PC-9 (cell line): ENCODE data around the gene AHNAK. TPM values are rescaled to one million over a fixed set of nuclear protein-coding genes. Genes with fewer than 3 reads are reported as not detected.
"Not testable (repeated sequence)": the region's sequence is repeated elsewhere in the genome, so short reads cannot be mapped to it uniquely, and the experiment has no call there.

Source experiments
- BruUV-seq: library from RNA; stranded (reverse); fragments of 400-500 nt; replicated peaks from 2 replicates; lab custom pipeline; 2021; lab: Mats Ljungman, UMichigan
- CTCF ChIA-PET: fragments of 300-600 bp; sonication (Branson Sonifier 250); formaldehyde crosslinking; loops from one replicate; lab custom pipeline; 2022; ENCODE audit warnings: antibody characterized with exemption; lab: Charles Lee
- POLR2A ChIA-PET: fragments of 300-600 bp; sonication (Branson Sonifier 250); formaldehyde crosslinking; loops from one replicate; lab custom pipeline; 2022; ENCODE audit warnings: antibody characterized with exemption; ENCODE audit not compliant: unreplicated experiment; lab: Charles Lee
- DNase-seq, 2 experiments: peaks; one replicate each; pipeline versions ENCODE4 v3.0.0 to v3.0.0-alpha.2; 2015 to 2022; ENCODE audit warnings: mixed read lengths in 1 of 2
- H2AFZ ChIP-seq: fragments of 200-600 bp; sonication (generic); 2 replicates; pipeline ENCODE4 v1.8.1; 2017; ENCODE audit warnings: antibody characterized with exemption
- H3F3A ChIP-seq: fragments of 200-600 bp; sonication (generic); 2 replicates; pipeline ENCODE4 v1.8.1; 2017; ENCODE audit warnings: antibody characterized with exemption, mild to moderate bottlenecking, low read depth; ENCODE audit not compliant: insufficient read depth
- H3K27ac ChIP-seq: fragments of 200-600 bp; sonication (generic); 2 replicates; pipeline ENCODE4 v1.6.1; 2016; ENCODE audit warnings: mixed run types
- H3K27me3 ChIP-seq: fragments of 200-600 bp; sonication (generic); 2 replicates; pipeline ENCODE4 v1.6.1; 2016; ENCODE audit warnings: low read depth, mixed run types; ENCODE audit not compliant: insufficient read depth
- H3K36me3 ChIP-seq: fragments of 200-600 bp; sonication (generic); 2 replicates; pipeline ENCODE4 v1.6.1; 2016; ENCODE audit warnings: low read depth, mixed run types
- H3K4me1 ChIP-seq: fragments of 200-600 bp; sonication (generic); replicated peaks from 2 replicates; pipeline ENCODE4 v1.6.1; 2016; ENCODE audit warnings: mixed run types; ENCODE audit not compliant: insufficient read depth
- H3K4me2 ChIP-seq: fragments of 200-600 bp; sonication (generic); 2 replicates; pipeline ENCODE4 v1.6.1; 2017; ENCODE audit warnings: mixed run types
- H3K4me3 ChIP-seq: fragments of 200-600 bp; sonication (generic); 2 replicates; pipeline ENCODE4 v1.6.1; 2016; ENCODE audit warnings: mixed run types
- H3K79me2 ChIP-seq: fragments of 200-600 bp; sonication (generic); 2 replicates; pipeline ENCODE4 v1.6.1; 2017; ENCODE audit warnings: low read depth, mixed run types
- H3K9me2 ChIP-seq: fragments of 200-600 bp; sonication (generic); 2 replicates; pipeline ENCODE4 v1.8.1; 2017; ENCODE audit warnings: mild to moderate bottlenecking; ENCODE audit not compliant: insufficient read depth
- H3K9me3 ChIP-seq: fragments of 200-600 bp; sonication (generic); 2 replicates; pipeline ENCODE4 v1.8.1; 2016; ENCODE audit warnings: low read depth; ENCODE audit not compliant: insufficient read depth
- H4K20me1 ChIP-seq: fragments of 200-600 bp; sonication (generic); 2 replicates; pipeline ENCODE4 v1.8.1; 2017; ENCODE audit not compliant: insufficient read depth
- EZH2 ChIP-seq: fragments of 200-600 bp; sonication (generic); IDR thresholded peaks from 2 replicates; pipeline ENCODE4 v1.8.0; 2017; ENCODE audit warnings: antibody characterized with exemption, low read depth
- intact Hi-C: fragments of 100-400 bp; cut with micrococcal nuclease; formaldehyde crosslinking; loops from one replicate; pipeline ENCODE4 v1.10.0; 2022; ENCODE audit not compliant: unreplicated experiment
- total RNA-seq: library from RNA; stranded (reverse); gene quantifications from 2 replicates; pipeline ENCODE4 v1.2.3, GENCODE V29; 2021
- TF ChIP-seq, protein P1 (sequence below): fragments of 200-600 bp; sonication (generic); conservative IDR thresholded peaks from 2 replicates; pipeline ENCODE4 v1.6.1; 2017; ENCODE audit warnings: mixed run types, antibody characterized with exemption, mild to moderate bottlenecking, moderate library complexity

Gene AHNAK
- total RNA-seq, 1 experiment from 2014 or later = 632 TPM

DNA sequence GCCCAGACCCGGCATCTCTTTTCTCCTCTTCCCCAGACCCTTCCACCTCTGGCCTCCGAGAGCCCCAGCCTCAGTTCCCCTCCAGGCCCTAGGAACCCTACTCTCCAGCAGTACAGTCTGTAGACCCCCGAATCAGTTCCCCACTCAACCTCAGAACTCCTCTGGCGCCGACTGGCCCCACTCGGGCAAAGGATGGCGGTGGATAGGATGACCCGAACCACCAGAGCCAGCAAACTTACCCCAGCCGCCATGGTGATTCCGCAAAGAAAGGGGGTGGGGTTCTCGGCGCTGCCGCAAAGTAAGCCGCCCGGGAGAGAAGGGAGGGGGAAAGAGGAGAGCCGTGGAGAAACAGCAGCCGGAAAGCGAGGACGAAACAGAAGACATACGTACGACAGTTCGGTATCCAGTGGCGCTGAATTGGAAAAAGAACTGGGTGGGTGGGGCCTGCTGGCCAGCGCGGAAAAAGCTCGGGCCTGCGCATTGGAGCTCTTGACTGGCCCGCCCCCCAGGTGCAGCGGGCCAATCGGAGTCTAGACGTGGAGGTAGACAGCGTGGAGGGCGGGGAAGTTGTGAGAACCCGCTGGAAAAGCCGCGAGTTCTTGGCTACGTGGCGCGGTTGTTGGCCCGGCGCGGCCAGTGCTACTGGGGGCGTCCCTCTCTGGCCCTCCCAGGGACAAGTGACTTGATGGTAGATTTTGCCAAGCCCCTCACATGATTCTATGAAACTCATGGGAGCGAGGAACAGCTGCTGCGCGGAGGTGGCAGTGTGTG is 27.2 kb upstream of the AHNAK start, which contains the start of gene EEF1G:
Gene EEF1G (minus strand): TSS at position 300 of the 771 bp plus-strand sequence. CDS start 49 bp downstream, at position 251.
- Histone ChIP-seq H3K27me3 (no peaks in the 10 kb centered on the region), H3K36me3 (peaks cover 42% of the 10 kb centered on the region), H3K4me1 (peaks cover 42% of the 10 kb centered on the region), H3F3A (peaks cover 67% of the 10 kb centered on the region), H3K27ac (peak within 1 kb of the TSS; percentile 86), H3K4me2 (peak within 1 kb of the TSS; percentile 100), H3K9me3 (no peaks in the 10 kb centered on the region), H4K20me1 (peaks cover 42% of the 10 kb centered on the region), H3K79me2 (peaks cover 66% of the 10 kb centered on the region), H3K4me3 (peak within 1 kb of the TSS; percentile 92), H2AFZ (peak within 1 kb of the TSS; percentile 96), H3K9me2 (no peaks in the 10 kb centered on the region)
- ChIA-PET CTCF (interaction anchor here (0.6 to 1.0 kb wide), 10 partner anchors 9 to 179 kb away, joined by 3 to 9 read pairs (median 3); partner anchors contain the start of gene TUT1), POLR2A (interaction anchor here (0.5 to 1.2 kb wide), 22 partner anchors 13 to 313 kb away, joined by 3 to 21 read pairs (median 6); partner anchors contain the start of genes AHNAK, C11orf98, CSKMT and HNRNPUL2)
- intact Hi-C loops = loop anchor here (5.0 kb wide), 1 partner anchor 39 kb away; the partner anchor contains the start of genes EML3 and ROM1
- no peak for TF ChIP-seq EZH2
- TF ChIP-seq, protein P1, sequence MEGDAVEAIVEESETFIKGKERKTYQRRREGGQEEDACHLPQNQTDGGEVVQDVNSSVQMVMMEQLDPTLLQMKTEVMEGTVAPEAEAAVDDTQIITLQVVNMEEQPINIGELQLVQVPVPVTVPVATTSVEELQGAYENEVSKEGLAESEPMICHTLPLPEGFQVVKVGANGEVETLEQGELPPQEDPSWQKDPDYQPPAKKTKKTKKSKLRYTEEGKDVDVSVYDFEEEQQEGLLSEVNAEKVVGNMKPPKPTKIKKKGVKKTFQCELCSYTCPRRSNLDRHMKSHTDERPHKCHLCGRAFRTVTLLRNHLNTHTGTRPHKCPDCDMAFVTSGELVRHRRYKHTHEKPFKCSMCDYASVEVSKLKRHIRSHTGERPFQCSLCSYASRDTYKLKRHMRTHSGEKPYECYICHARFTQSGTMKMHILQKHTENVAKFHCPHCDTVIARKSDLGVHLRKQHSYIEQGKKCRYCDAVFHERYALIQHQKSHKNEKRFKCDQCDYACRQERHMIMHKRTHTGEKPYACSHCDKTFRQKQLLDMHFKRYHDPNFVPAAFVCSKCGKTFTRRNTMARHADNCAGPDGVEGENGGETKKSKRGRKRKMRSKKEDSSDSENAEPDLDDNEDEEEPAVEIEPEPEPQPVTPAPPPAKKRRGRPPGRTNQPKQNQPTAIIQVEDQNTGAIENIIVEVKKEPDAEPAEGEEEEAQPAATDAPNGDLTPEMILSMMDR = no peak
- peak; percentile 100 for DNase-seq
- BruUV-seq = no TSS peak

DNA sequence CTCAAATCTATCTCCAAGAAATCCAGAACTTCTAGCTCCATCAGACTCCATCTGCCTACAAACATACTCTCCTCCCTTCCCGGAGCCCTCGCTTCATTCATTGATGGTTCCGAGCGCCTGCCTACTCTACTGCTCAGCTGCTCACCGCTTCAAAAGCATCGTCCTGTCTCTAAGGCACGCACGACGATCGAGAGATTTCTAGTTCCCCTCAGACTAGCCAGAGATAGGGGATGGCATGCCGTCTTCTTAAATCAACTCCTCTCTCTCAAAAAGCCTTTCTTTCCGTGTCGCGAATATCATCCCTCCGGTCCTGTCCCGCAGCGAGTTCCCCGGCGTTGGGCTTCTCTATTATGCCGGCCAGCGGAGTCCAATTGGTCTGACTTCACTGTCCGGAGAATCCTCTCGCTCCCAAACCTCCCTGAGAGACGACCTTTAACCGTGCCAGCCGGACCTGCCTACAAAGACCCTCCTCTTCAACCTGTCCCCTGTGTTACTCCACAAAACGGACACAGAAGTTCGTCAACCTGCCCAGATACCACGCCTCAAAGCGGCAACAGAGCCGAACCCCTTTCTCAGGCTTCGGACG is 26.5 kb upstream of the AHNAK start:
- Histone ChIP-seq H3K4me3 (peak overlapping the region; percentile 92), H3K79me2 (peaks cover 72% of the 10 kb centered on the region), H3K9me2 (no peaks in the 10 kb centered on the region), H3K36me3 (peaks cover 47% of the 10 kb centered on the region), H3K4me1 (peaks cover 40% of the 10 kb centered on the region), H3K27ac (peak overlapping the region; percentile 86), H3F3A (peaks cover 73% of the 10 kb centered on the region), H4K20me1 (peaks cover 47% of the 10 kb centered on the region), H3K27me3 (no peaks in the 10 kb centered on the region), H3K4me2 (peak overlapping the region; percentile 93), H3K9me3 (no peaks in the 10 kb centered on the region), H2AFZ (peak overlapping the region; percentile 83)
- POLR2A ChIA-PET = interaction anchor here (0.5 to 1.1 kb wide), 18 partner anchors 12 to 308 kb away, joined by 3 to 21 read pairs (median 6); partner anchors contain the start of genes C11orf98, CSKMT, SLC3A2 and TUT1
- no peak for TF ChIP-seq EZH2
- TF ChIP-seq, protein P1 = no peak
- CTCF ChIA-PET = interaction anchor here (0.6 to 1.1 kb wide), 11 partner anchors 9 to 179 kb away, joined by 3 to 9 read pairs (median 3); partner anchors contain the start of gene TUT1
- DNase-seq = peak in 1 of 2 experiments; percentile 19
- TSS peak; percentile 36 for BruUV-seq
- intact Hi-C loops = loop anchor here (5.0 kb wide), 1 partner anchor 39 kb away; the partner anchor contains the start of genes EML3 and ROM1

DNA sequence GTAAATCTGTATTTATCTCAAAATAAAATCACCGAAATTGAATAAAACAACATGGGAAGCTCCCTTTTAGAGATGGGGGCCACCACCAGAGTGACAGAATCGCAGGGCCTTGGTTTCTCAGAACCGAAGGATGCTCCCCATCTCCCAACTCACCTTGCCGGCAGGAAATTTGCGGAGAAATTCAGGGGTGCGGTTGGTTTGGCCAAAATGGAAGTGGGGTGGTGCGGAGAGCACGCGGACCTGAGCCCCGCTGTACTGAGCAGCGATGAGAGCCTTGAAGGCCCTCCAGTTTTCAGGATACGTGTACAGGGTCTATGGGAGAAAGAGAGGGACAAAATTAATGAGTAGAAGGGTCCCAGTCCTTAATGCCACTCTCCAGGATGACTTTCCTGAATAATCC is 25.8 kb upstream of the AHNAK start:
- no peak for DNase-seq
- Histone ChIP-seq H3K9me2 (no peaks in the 10 kb centered on the region), H4K20me1 (peaks cover 53% of the 10 kb centered on the region), H3K36me3 (peaks cover 53% of the 10 kb centered on the region), H3F3A (peaks cover 77% of the 10 kb centered on the region), H3K4me2 (peak overlapping the region; percentile 93), H3K4me3 (peak overlapping the region; percentile 92), H3K27me3 (no peaks in the 10 kb centered on the region), H3K4me1 (peaks cover 40% of the 10 kb centered on the region), H3K27ac (peak overlapping the region; percentile 86), H3K9me3 (no peaks in the 10 kb centered on the region), H3K79me2 (peaks cover 78% of the 10 kb centered on the region), H2AFZ (no peak overlapping the region)
- ChIA-PET POLR2A (interaction anchor here (0.5 to 0.9 kb wide), 4 partner anchors 11 to 162 kb away, joined by 3 to 4 read pairs (median 4); no protein-coding TSS in a partner anchor), CTCF (interaction anchor here (1.1 kb wide), 1 partner anchor 148 kb away, joined by 3 read pairs; no protein-coding TSS in a partner anchor)
- intact Hi-C loops = loop anchor here (5.0 kb wide), 1 partner anchor 40 kb away; the partner anchor contains the start of genes EML3 and ROM1
- BruUV-seq = no TSS peak
- TF ChIP-seq EZH2 = no peak
- TF ChIP-seq, protein P1 = no peak

DNA sequence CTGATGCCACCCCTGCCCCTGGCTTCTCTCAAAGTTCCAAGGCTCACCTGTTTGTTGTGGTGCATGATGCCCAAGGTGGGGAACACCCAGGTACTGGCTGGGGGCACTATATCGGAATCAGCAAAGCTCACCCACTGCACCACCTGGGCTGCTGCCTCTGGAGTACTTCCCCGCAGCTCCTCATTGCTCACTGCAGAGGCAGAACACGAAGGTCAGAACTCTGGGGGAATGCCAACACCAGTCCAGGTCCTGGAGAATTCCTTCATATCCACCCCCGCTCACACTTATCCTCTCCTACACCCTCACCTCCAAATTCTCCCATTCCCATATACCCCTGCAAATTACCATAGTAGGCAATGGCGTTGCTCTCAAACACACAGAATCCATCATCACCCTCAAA is 24.9 kb upstream of the AHNAK start:
- peaks cover 77% of the 10 kb centered on the region for H3F3A ChIP-seq
- peaks cover 87% of the 10 kb centered on the region for H3K79me2 ChIP-seq
- peak overlapping the region; percentile 92; the same call in 1 of the 2 replicates for H3K4me3 ChIP-seq
- DNase-seq, H2AFZ ChIP-seq, H3K9me2 ChIP-seq, POLR2A ChIA-PET, H3K27me3 ChIP-seq, BruUV-seq, H3K9me3 ChIP-seq: not testable (repeated sequence)
- H4K20me1 ChIP-seq = peaks cover 62% of the 10 kb centered on the region
- H3K36me3 ChIP-seq = peaks cover 61% of the 10 kb centered on the region
- intact Hi-C loops = loop anchor here (5.0 kb wide), 1 partner anchor 41 kb away; the partner anchor contains the start of genes EML3 and ROM1
- peak overlapping the region; percentile 86 for H3K27ac ChIP-seq
- peak overlapping the region; percentile 93 for H3K4me2 ChIP-seq
- H3K4me1 ChIP-seq = peaks cover 41% of the 10 kb centered on the region
- CTCF ChIA-PET = interaction anchor here (1.9 kb wide), 1 partner anchor 11 kb away, joined by 5 read pairs; no protein-coding TSS in a partner anchor
